Activated T-helper 17 cell treated with anti-CD3 and anti-CD28 coated beads, Interleukin-2, amount 50 U/mL, for 72 hours (primary cell): Measurements from ENCODE around the gene SOD2. TPM values are rescaled to one million over a fixed set of nuclear protein-coding genes. Genes with fewer than 3 reads are reported as not detected.

Experiments
- ATAC-seq: fragments of 150-1000 bp; cut with Tn5 transposase; replicated peaks from 2 replicates; pipeline ENCODE4 v1.10.0; 2021; ENCODE audit warnings: mild to moderate bottlenecking, moderate library complexity
- H3K27ac Mint-ChIP-seq: one replicate; pipeline ENCODE4 v1.8.0; 2022; ENCODE audit warnings: mixed read lengths
- H3K27me3 Mint-ChIP-seq: one replicate; pipeline ENCODE4 v1.8.0; 2022; ENCODE audit warnings: mixed read lengths
- H3K36me3 Mint-ChIP-seq: one replicate; pipeline ENCODE4 v1.8.0; 2022; ENCODE audit warnings: low read depth, mild to moderate bottlenecking, mixed read lengths
- H3K4me1 Mint-ChIP-seq: one replicate; pipeline ENCODE4 v1.8.0; 2022; ENCODE audit warnings: mixed read lengths
- H3K4me3 Mint-ChIP-seq: one replicate; pipeline ENCODE4 v1.8.0; 2022; ENCODE audit warnings: mild to moderate bottlenecking, mixed read lengths
- H3K9me3 Mint-ChIP-seq: one replicate; pipeline ENCODE4 v1.8.0; 2022; ENCODE audit warnings: mixed read lengths
- total RNA-seq, 2 donors: library from RNA; stranded (reverse); gene quantifications; one replicate each; pipeline ENCODE4 v1.2.3, GENCODE V29; 2022

The SOD2 gene
- total RNA-seq, 2 donors from 2014 or later: 110 to 112 TPM

GRCh38 chr6:159650314-159650713, 42.7 kb downstream of the SOD2 start:
- Mint-ChIP-seq H3K27ac (no peak overlapping the region), H3K4me3 (no peak overlapping the region), H3K36me3 (no peaks in the 10 kb centered on the region), H3K4me1 (no peaks in the 10 kb centered on the region), H3K9me3 (no peaks in the 10 kb centered on the region), H3K27me3 (no peaks in the 10 kb centered on the region)
- ATAC-seq: no peak

- Mint-ChIP-seq H3K27ac (no peak overlapping the region), H3K27me3 (no peaks in the 10 kb centered on the region), H3K9me3 (no peaks in the 10 kb centered on the region), H3K36me3 (no peaks in the 10 kb centered on the region), H3K4me1 (no peaks in the 10 kb centered on the region), H3K4me3 (no peak overlapping the region)
- no peak for ATAC-seq
These were observed 43.6 kb downstream of the SOD2 start for GRCh38 chr6:159649441-159649840.

- Mint-ChIP-seq H3K36me3 (no peaks in the 10 kb centered on the region), H3K27me3 (no peaks in the 10 kb centered on the region), H3K27ac (no peak overlapping the region), H3K9me3 (no peaks in the 10 kb centered on the region), H3K4me3 (no peak overlapping the region), H3K4me1 (no peaks in the 10 kb centered on the region)
- ATAC-seq: peak; percentile 38
These were observed 46.3 kb downstream of the SOD2 start for GRCh38 chr6:159646733-159647132.

GRCh38 chr6:159646116-159646515, 46.9 kb downstream of the SOD2 start:
- H3K4me1 Mint-ChIP-seq: no peaks in the 10 kb centered on the region
- H3K36me3 Mint-ChIP-seq: no peaks in the 10 kb centered on the region
- no peaks in the 10 kb centered on the region for H3K27me3 Mint-ChIP-seq
- no peak for ATAC-seq
- no peaks in the 10 kb centered on the region for H3K9me3 Mint-ChIP-seq
- no peak overlapping the region for H3K27ac Mint-ChIP-seq
- no peak overlapping the region for H3K4me3 Mint-ChIP-seq

GRCh38 chr6:159645640-159646039, 47.4 kb downstream of the SOD2 start:
- Mint-ChIP-seq H3K27me3 (no peaks in the 10 kb centered on the region), H3K36me3 (no peaks in the 10 kb centered on the region)
- no peak for ATAC-seq

More at GRCh38 chr6:159645640-159646039, 47.4 kb downstream of the SOD2 start:
- H3K9me3 Mint-ChIP-seq: no peaks in the 10 kb centered on the region
- no peak overlapping the region for H3K27ac Mint-ChIP-seq
- no peak overlapping the region for H3K4me3 Mint-ChIP-seq
- H3K4me1 Mint-ChIP-seq: no peaks in the 10 kb centered on the region

Other genes starting within 250 kb of the SOD2 start
- gene WTAP, start 34.3 kb upstream of the SOD2 start, total RNA-seq: 10 to 100 TPM; 79.8 to 88.5 TPM
- gene ACAT2, start 68.8 kb upstream of the SOD2 start, total RNA-seq: 10 to 100 TPM; 66.2 to 90.3 TPM
- 100 to 1,000 TPM; 321 to 554 TPM for gene TCP1, start 96.4 kb upstream of the SOD2 start, total RNA-seq
- 100 to 1,000 TPM in 1 of 2 donors, 10 to 100 TPM in 1; 61.9 to 124 TPM for gene MRPL18, start 97.2 kb upstream of the SOD2 start, total RNA-seq
- under 1 TPM; 0.74 to 0.82 TPM for gene PNLDC1, start 107.0 kb upstream of the SOD2 start, total RNA-seq
- not detected for gene MAS1, start 197.7 kb upstream of the SOD2 start, total RNA-seq